ENCODE results near the gene ST8SIA3.

ST8SIA3 gene

DNA sequence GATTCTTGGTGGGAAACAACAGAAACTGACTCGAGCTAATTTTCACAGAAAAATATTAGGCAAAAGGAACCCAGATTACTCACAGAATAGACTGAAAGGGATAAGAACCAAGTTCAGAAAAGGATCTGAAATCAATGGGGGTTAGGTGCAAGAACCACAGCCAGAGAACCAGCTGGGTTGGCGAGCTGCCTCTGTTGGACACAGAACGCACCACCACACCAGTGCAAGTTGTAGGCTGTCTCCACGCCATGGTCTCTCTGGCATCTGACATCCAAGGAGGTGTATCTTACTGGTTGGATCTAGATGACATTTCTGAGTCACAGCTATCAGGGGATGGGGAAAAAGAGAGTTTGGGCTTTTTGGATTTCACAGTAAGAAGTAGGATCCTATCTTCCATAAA, 64.2 kb downstream of the ST8SIA3 start:
- DNase-seq (ENCODE audit: low read depth), result no peak
- TF ChIP-seq, protein P1, sequence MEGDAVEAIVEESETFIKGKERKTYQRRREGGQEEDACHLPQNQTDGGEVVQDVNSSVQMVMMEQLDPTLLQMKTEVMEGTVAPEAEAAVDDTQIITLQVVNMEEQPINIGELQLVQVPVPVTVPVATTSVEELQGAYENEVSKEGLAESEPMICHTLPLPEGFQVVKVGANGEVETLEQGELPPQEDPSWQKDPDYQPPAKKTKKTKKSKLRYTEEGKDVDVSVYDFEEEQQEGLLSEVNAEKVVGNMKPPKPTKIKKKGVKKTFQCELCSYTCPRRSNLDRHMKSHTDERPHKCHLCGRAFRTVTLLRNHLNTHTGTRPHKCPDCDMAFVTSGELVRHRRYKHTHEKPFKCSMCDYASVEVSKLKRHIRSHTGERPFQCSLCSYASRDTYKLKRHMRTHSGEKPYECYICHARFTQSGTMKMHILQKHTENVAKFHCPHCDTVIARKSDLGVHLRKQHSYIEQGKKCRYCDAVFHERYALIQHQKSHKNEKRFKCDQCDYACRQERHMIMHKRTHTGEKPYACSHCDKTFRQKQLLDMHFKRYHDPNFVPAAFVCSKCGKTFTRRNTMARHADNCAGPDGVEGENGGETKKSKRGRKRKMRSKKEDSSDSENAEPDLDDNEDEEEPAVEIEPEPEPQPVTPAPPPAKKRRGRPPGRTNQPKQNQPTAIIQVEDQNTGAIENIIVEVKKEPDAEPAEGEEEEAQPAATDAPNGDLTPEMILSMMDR (IDR thresholded peaks at IDR 0.05; ENCODE audit: control insufficient read depth, insufficient read depth, low read depth, low read length, missing control alignments), result no peak
- H3K4me3 ChIP-seq (ENCODE audit: control insufficient read depth, low read depth, low read length), result no peak overlapping the region
